Osteoblast (primary cell): ENCODE data around the gene P2RX5. TPM values are rescaled to one million over a fixed set of nuclear protein-coding genes. Genes with fewer than 3 reads are reported as not detected.

Experiments used
- DNase-seq: peaks from one replicate; pipeline ENCODE4 v3.0.0; 2011; ENCODE audit warnings: low spot score, mixed read lengths; ENCODE audit not compliant: insufficient read length; ENCODE audit errors: missing footprints
- H2AFZ ChIP-seq: 2 replicates; pipeline ENCODE4 v1.6.0; 2011; ENCODE audit warnings: mild to moderate bottlenecking, low read length
- H3K27ac ChIP-seq: 2 replicates; pipeline ENCODE4 v1.5.1; 2011; ENCODE audit warnings: mild to moderate bottlenecking, low read depth, low read length, moderate library complexity
- H3K27me3 ChIP-seq: 2 replicates; pipeline ENCODE4 v1.6.0; 2012; ENCODE audit warnings: mild to moderate bottlenecking, control low read depth, inconsistent platforms, low read length, moderate library complexity; ENCODE audit not compliant: insufficient read depth
- H3K36me3 ChIP-seq: 2 replicates; pipeline ENCODE4 v1.5.1; 2011; ENCODE audit warnings: mild to moderate bottlenecking, low read length, control low read depth, moderate library complexity; ENCODE audit not compliant: insufficient read depth
- H3K4me1 ChIP-seq: 2 replicates; pipeline ENCODE4 v1.5.1; 2011; ENCODE audit warnings: mild to moderate bottlenecking, low read length, control low read depth, moderate library complexity; ENCODE audit not compliant: insufficient read depth
- H3K4me2 ChIP-seq: 2 replicates; pipeline ENCODE4 v1.6.0; 2011; ENCODE audit warnings: mild to moderate bottlenecking, low read length; ENCODE audit not compliant: insufficient read depth
- H3K4me3 ChIP-seq: fragments of 200-600 bp; sonication (generic); 3 replicates; pipeline ENCODE4 v1.5.1; 2012; ENCODE audit warnings: mild to moderate bottlenecking, low read length, inconsistent platforms; ENCODE audit not compliant: insufficient read depth
- H3K79me2 ChIP-seq: 2 replicates; pipeline ENCODE4 v1.6.0; 2012; ENCODE audit warnings: mild to moderate bottlenecking, low read length, control low read depth, inconsistent platforms; ENCODE audit not compliant: insufficient read depth
- H3K9me3 ChIP-seq: 2 replicates; pipeline ENCODE4 v1.5.1; 2011; ENCODE audit warnings: low read depth, low read length, control low read depth
- H4K20me1 ChIP-seq: 2 replicates; pipeline ENCODE4 v1.6.0; 2012; ENCODE audit warnings: mild to moderate bottlenecking, low read length, control low read depth; ENCODE audit not compliant: insufficient read depth
- total RNA-seq: library from RNA; depleted of rRNA; stranded (reverse); fragments of >200 nt; gene quantifications from 2 replicates; pipeline ENCODE4 v1.2.3, GENCODE V29; 2012
- TF ChIP-seq, protein P1 (sequence below): IDR thresholded peaks from 2 replicates; pipeline ENCODE4 v1.5.1; 2011; ENCODE audit warnings: mild to moderate bottlenecking, low read depth, low read length, moderate library complexity; ENCODE audit errors: extremely low read depth

The P2RX5 gene
- total RNA-seq, 1 donor: 0.36 TPM

DNA sequence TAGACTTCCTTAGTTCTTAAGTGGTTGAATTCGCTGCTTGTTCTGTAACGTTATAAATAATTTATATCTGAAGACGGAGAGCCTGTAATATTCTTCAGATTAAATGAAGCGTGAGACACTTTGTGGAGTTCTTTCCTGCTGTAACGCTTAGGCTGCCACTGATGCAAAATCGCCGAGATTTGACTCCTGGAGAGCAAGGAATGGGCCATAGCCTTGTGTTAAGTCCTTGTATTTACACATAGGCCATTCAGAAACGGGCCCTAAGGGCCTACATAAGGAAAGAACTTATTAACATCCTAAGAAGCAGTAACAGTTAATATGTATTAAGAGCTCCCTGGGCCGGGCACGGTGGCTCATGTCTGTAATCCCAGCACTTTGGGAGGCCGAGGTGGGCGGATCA, 26.4 kb downstream of the P2RX5 start:
- H3K9me3 ChIP-seq: no peaks in the 10 kb centered on the region
- peaks cover 25% of the 10 kb centered on the region for H3K4me1 ChIP-seq
- no peaks in the 10 kb centered on the region for H3K27me3 ChIP-seq
- peaks cover 31% of the 10 kb centered on the region for H4K20me1 ChIP-seq
- peaks cover 12% of the 10 kb centered on the region for H3K36me3 ChIP-seq
- TF ChIP-seq, protein P1, sequence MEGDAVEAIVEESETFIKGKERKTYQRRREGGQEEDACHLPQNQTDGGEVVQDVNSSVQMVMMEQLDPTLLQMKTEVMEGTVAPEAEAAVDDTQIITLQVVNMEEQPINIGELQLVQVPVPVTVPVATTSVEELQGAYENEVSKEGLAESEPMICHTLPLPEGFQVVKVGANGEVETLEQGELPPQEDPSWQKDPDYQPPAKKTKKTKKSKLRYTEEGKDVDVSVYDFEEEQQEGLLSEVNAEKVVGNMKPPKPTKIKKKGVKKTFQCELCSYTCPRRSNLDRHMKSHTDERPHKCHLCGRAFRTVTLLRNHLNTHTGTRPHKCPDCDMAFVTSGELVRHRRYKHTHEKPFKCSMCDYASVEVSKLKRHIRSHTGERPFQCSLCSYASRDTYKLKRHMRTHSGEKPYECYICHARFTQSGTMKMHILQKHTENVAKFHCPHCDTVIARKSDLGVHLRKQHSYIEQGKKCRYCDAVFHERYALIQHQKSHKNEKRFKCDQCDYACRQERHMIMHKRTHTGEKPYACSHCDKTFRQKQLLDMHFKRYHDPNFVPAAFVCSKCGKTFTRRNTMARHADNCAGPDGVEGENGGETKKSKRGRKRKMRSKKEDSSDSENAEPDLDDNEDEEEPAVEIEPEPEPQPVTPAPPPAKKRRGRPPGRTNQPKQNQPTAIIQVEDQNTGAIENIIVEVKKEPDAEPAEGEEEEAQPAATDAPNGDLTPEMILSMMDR: no peak
- H3K4me2 ChIP-seq: peak overlapping the region; percentile 88
- no peak for DNase-seq
- peak overlapping the region; percentile 83 for H3K27ac ChIP-seq
- H3K4me3 ChIP-seq: peak overlapping the region; percentile 99
- H2AFZ ChIP-seq: no peak overlapping the region
- peaks cover 51% of the 10 kb centered on the region for H3K79me2 ChIP-seq

DNA sequence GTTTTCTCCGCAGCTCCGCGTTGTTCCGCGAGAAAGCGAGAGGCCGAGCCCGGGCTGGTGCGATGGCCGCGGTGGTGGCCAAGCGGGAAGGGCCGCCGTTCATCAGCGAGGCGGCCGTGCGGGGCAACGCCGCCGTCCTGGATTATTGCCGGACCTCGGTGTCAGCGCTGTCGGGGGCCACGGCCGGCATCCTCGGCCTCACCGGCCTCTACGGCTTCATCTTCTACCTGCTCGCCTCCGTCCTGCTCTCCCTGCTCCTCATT, 26.9 kb downstream of the P2RX5 start:
- Histone ChIP-seq H3K9me3 (no peaks in the 10 kb centered on the region), H3K4me1 (peaks cover 25% of the 10 kb centered on the region), H3K4me3 (peak overlapping the region; percentile 99), H4K20me1 (peaks cover 37% of the 10 kb centered on the region), H3K4me2 (peak overlapping the region; percentile 88), H3K79me2 (peaks cover 56% of the 10 kb centered on the region), H3K27me3 (no peaks in the 10 kb centered on the region), H3K36me3 (peaks cover 17% of the 10 kb centered on the region), H2AFZ (peak overlapping the region; percentile 91), H3K27ac (peak overlapping the region; percentile 83)
- no peak for DNase-seq
- TF ChIP-seq, protein P1: no peak

DNA sequence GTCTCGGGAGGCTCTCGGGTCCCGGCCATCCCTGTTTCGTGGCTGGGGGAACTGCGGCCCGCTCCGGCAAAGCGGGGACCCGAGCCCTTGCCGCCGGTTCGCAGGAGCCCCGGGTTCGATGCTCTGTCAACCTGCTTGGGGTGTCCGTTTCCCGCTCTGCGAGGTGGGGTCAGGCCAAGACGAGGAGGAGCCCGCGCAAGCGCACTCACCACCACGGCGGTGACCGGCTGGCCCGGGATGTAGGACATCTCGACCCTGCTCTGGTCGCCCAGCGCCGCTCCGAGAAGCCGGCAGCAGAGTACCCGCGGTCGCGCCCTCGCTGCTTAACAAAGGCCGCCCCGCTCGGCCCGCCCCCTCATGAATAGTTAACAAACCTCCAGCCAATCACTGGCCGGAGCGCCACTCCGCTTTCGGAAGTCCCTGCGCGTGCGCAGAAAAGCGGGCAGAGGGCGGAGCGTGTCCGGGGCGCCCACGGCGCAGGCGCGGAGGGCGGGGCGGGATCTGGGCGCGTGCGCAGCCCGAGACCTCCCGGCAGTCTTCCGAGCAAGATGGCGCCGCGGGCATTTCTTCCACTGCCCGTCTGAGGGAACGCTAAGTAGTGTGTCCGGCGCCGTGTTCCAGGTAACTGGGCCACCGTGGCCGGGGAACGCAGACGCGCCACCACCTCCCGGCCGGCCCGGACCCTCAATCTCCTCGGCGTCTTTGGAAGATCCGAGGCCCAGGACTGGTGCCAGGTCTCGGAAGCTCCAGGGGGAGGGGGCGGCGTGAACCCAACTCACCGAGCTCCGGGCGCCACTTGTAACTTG, 27.5 kb downstream of the P2RX5 start, which contains the start of the genes EMC6 and TAX1BP3:
TSS of gene EMC6 (plus strand) at position 534 of the 806 bp plus-strand sequence. CDS start 335 bp downstream, outside the sequence.
TSS of gene TAX1BP3 (minus strand) at position 300 of the 806 bp plus-strand sequence. CDS start at position 248, 52 bp downstream.
- H3K27ac ChIP-seq: peak within 1 kb of the TSS; percentile 83
- peak within 1 kb of the TSS; percentile 100 for H3K4me2 ChIP-seq
- peaks cover 60% of the 10 kb centered on the region for H3K79me2 ChIP-seq
- peak; percentile 100 for DNase-seq
- H3K9me3 ChIP-seq: no peaks in the 10 kb centered on the region
- H4K20me1 ChIP-seq: peaks cover 41% of the 10 kb centered on the region
- TF ChIP-seq, protein P1: no peak
- no peaks in the 10 kb centered on the region for H3K27me3 ChIP-seq
- H3K4me3 ChIP-seq: peak within 1 kb of the TSS; percentile 99
- H3K4me1 ChIP-seq: peaks cover 25% of the 10 kb centered on the region
- H2AFZ ChIP-seq: peak within 1 kb of the TSS; percentile 91
- peaks cover 22% of the 10 kb centered on the region for H3K36me3 ChIP-seq
